A673 (cell line): ENCODE results near the gene DCAF17. TPM values are rescaled to one million over a fixed set of nuclear protein-coding genes. Genes with fewer than 3 reads are reported as not detected.

Source experiments
- BruUV-seq: library from RNA; stranded (reverse); fragments of 400-500 nt; replicated peaks from 2 replicates; lab custom pipeline; 2021; lab: Mats Ljungman, UMichigan
- CTCF ChIA-PET: fragments of 300-600 bp; sonication (Branson Sonifier 250); formaldehyde crosslinking; loops from one replicate; lab custom pipeline; 2022; ENCODE audit warnings: antibody characterized with exemption; lab: Charles Lee
- POLR2A ChIA-PET: fragments of 300-600 bp; sonication (Branson Sonifier 250); formaldehyde crosslinking; loops from one replicate; lab custom pipeline; 2022; ENCODE audit warnings: antibody characterized with exemption; ENCODE audit not compliant: low non-redundant PET; lab: Charles Lee
- DNase-seq: peaks from one replicate; pipeline ENCODE4 v3.0.0-alpha.2; 2015; ENCODE audit warnings: low spot score
- H3K27ac ChIP-seq: fragments of 200-600 bp; sonication (generic); 2 replicates; pipeline ENCODE4 v1.5.1; 2016; ENCODE audit warnings: mixed run types, low read depth, mild to moderate bottlenecking, mixed read lengths, antibody characterized with exemption, low read length; ENCODE audit not compliant: poor library complexity, severe bottlenecking
- H3K27me3 ChIP-seq: fragments of 200-600 bp; sonication (generic); replicated peaks from 2 replicates; pipeline ENCODE4 v1.6.1; 2017; ENCODE audit warnings: mixed run types, low read depth, mild to moderate bottlenecking, mixed read lengths, antibody characterized with exemption, low read length; ENCODE audit not compliant: insufficient read depth, poor library complexity
- H3K36me3 ChIP-seq: fragments of 200-600 bp; sonication (generic); 2 replicates; pipeline ENCODE4 v1.6.1; 2016; ENCODE audit warnings: mixed run types, mild to moderate bottlenecking, mixed read lengths, antibody characterized with exemption, low read length; ENCODE audit not compliant: insufficient read depth, poor library complexity, severe bottlenecking
- H3K4me1 ChIP-seq: fragments of 200-600 bp; sonication (generic); 2 replicates; pipeline ENCODE4 v1.6.1; 2017; ENCODE audit warnings: mixed run types, mild to moderate bottlenecking, mixed read lengths, antibody characterized with exemption, low read length; ENCODE audit not compliant: insufficient read depth, poor library complexity, severe bottlenecking
- H3K4me3 ChIP-seq: fragments of 200-600 bp; sonication (generic); 2 replicates; pipeline ENCODE4 v1.5.1; 2016; ENCODE audit warnings: low read depth, mixed run types, mild to moderate bottlenecking, mixed read lengths, low read length; ENCODE audit not compliant: poor library complexity, severe bottlenecking
- H3K9me3 ChIP-seq: fragments of 200-600 bp; sonication (generic); 2 replicates; pipeline ENCODE4 v1.6.1; 2016; ENCODE audit warnings: mixed run types, low read depth, mild to moderate bottlenecking, mixed read lengths, antibody characterized with exemption, low read length; ENCODE audit not compliant: poor library complexity, severe bottlenecking
- CTCF ChIP-seq: fragments of 300-800, 200-600 bp; sonication (generic); conservative IDR thresholded peaks from 2 replicates; pipeline ENCODE4 v1.5.1; 2017; ENCODE audit warnings: low read depth, mild to moderate bottlenecking, antibody characterized with exemption, low read length, moderate library complexity, mixed read lengths
- EZH2 ChIP-seq: fragments of 200-600 bp; sonication (generic); IDR thresholded peaks from 2 replicates; pipeline ENCODE4 v1.6.1; 2017; ENCODE audit warnings: borderline replicate concordance, low read depth, mild to moderate bottlenecking, mixed read lengths, antibody characterized with exemption, low read length; ENCODE audit not compliant: poor library complexity, severe bottlenecking
- intact Hi-C: fragments of 100-400 bp; cut with micrococcal nuclease; formaldehyde crosslinking; loops from one replicate; pipeline ENCODE4 v1.10.0; 2022; ENCODE audit not compliant: unreplicated experiment
- total RNA-seq: library from RNA; stranded (reverse); gene quantifications from 2 replicates; pipeline ENCODE4 v1.2.3, GENCODE V29; 2021

DCAF17 gene
- total RNA-seq, 1 experiment from 2014 or later = 25.0 TPM

GRCh38 chr2:171410624-171411023 is 23.4 kb upstream of the DCAF17 start:
- ChIA-PET CTCF (no interaction called here), POLR2A (no interaction called here)
- Histone ChIP-seq H3K4me3 (no peak overlapping the region), H3K27me3 (no peaks in the 10 kb centered on the region), H3K36me3 (no peaks in the 10 kb centered on the region), H3K27ac (no peak overlapping the region), H3K4me1 (peaks cover 40% of the 10 kb centered on the region), H3K9me3 (no peaks in the 10 kb centered on the region)
- TF ChIP-seq EZH2 (no peak), CTCF (no peak)
- DNase-seq = no peak
- intact Hi-C loops = no loop called here
- no TSS peak for BruUV-seq

GRCh38 chr2:171411214-171411613 is 22.8 kb upstream of the DCAF17 start:
- BruUV-seq = no TSS peak
- Histone ChIP-seq H3K27ac (no peak overlapping the region), H3K9me3 (no peaks in the 10 kb centered on the region), H3K4me3 (no peak overlapping the region), H3K4me1 (peaks cover 40% of the 10 kb centered on the region), H3K36me3 (no peaks in the 10 kb centered on the region), H3K27me3 (no peaks in the 10 kb centered on the region)
- DNase-seq = no peak
- TF ChIP-seq CTCF = no peak
- no peak for TF ChIP-seq EZH2
- POLR2A ChIA-PET = no interaction called here
- intact Hi-C loops = no loop called here
- CTCF ChIA-PET = no interaction called here

GRCh38 chr2:171411791-171412483 is 22.1 kb upstream of the DCAF17 start:
- Histone ChIP-seq H3K9me3 (no peaks in the 10 kb centered on the region), H3K36me3 (no peaks in the 10 kb centered on the region), H3K27me3 (no peaks in the 10 kb centered on the region), H3K27ac (no peak overlapping the region), H3K4me3 (no peak overlapping the region), H3K4me1 (peaks cover 40% of the 10 kb centered on the region)
- no TSS peak for BruUV-seq
- peak; percentile 22 for DNase-seq
- TF ChIP-seq CTCF (no peak), EZH2 (no peak)
- CTCF ChIA-PET = no interaction called here
- POLR2A ChIA-PET = no interaction called here
- intact Hi-C loops = no loop called here
